GM21390 (cell line): Measurements from ENCODE around the gene REXO5.
"Not testable (repeated sequence)": the region's sequence is repeated elsewhere in the genome, so short reads cannot be mapped to it uniquely, and the experiment has no call there.

Experiments
- ATAC-seq: cut with Tn5 transposase; IDR thresholded peaks from one replicate; pipeline ENCODE4 v1.9.1; 2021; ENCODE audit not compliant: unreplicated experiment

Gene REXO5

GRCh38 chr16:20849589-20850390, 43.5 kb downstream of the REXO5 start:
- ATAC-seq: no peak

- no peak for ATAC-seq
Observed at GRCh38 chr16:20850981-20851380, 44.7 kb downstream of the REXO5 start.

- no peak for ATAC-seq
Observed at GRCh38 chr16:20851601-20852000, 45.3 kb downstream of the REXO5 start.

GRCh38 chr16:20853143-20853542, 46.8 kb downstream of the REXO5 start:
- no peak for ATAC-seq

GRCh38 chr16:20853981-20854620, 47.8 kb downstream of the REXO5 start:
- no peak for ATAC-seq

- ATAC-seq: no peak
Observed at GRCh38 chr16:20854963-20855362, 48.6 kb downstream of the REXO5 start.

- no peak for ATAC-seq
Observed at GRCh38 chr16:20857281-20857680, 51.0 kb downstream of the REXO5 start.

- ATAC-seq: no peak
Observed at GRCh38 chr16:20859229-20859628, 52.9 kb downstream of the REXO5 start.

GRCh38 chr16:20859699-20860098, 53.4 kb downstream of the REXO5 start:
- ATAC-seq: no peak

GRCh38 chr16:20860361-20860760, 54.0 kb downstream of the REXO5 start:
- no peak for ATAC-seq

GRCh38 chr16:20860995-20861394, 54.7 kb downstream of the REXO5 start:
- not testable (repeated sequence) for ATAC-seq

GRCh38 chr16:20862162-20862960, 56.0 kb downstream of the REXO5 start:
- ATAC-seq: no peak

- not testable (repeated sequence) for ATAC-seq
Observed at GRCh38 chr16:20864376-20864775, 58.0 kb downstream of the REXO5 start.

- peak; percentile 64 for ATAC-seq
Observed at GRCh38 chr16:20865420-20866131, 59.2 kb downstream of the REXO5 start.

- ATAC-seq: no peak
Observed at GRCh38 chr16:20866145-20866772, 59.9 kb downstream of the REXO5 start.

GRCh38 chr16:20866801-20867200, 60.5 kb downstream of the REXO5 start:
- no peak for ATAC-seq

GRCh38 chr16:20867585-20867984, 61.3 kb downstream of the REXO5 start:
- ATAC-seq: no peak

- ATAC-seq: no peak
Observed at GRCh38 chr16:20868890-20869289, 62.6 kb downstream of the REXO5 start.

- no peak for ATAC-seq
Observed at GRCh38 chr16:20870122-20870820, 63.9 kb downstream of the REXO5 start.

- no peak for ATAC-seq
Observed at GRCh38 chr16:20871258-20871657, 64.9 kb downstream of the REXO5 start.
